SK-N-SH (cell line): ENCODE measurements around the gene RAB6B. TPM values are rescaled to one million over a fixed set of nuclear protein-coding genes. Genes with fewer than 3 reads are reported as not detected.

ENCODE experiments used
- CTCF ChIA-PET: fragments of 300-600, 350-600 bp; formaldehyde crosslinking; extraction: SDS; loops from one replicate; lab custom pipeline; 2021; lab: Yijun Ruan, JAX
- POLR2A ChIA-PET: fragments of 350-600 bp; sonication (Branson Sonifier 250); formaldehyde crosslinking; extraction: SDS; loops from one replicate; lab custom pipeline; 2020; ENCODE audit warnings: antibody characterized with exemption, inconsistent platforms; lab: Yijun Ruan, JAX
- DNase-seq: peaks from one replicate; pipeline ENCODE4 v3.0.0; 2012
- H2AFZ ChIP-seq: fragments of 200-600 bp; sonication (generic); 2 replicates; pipeline ENCODE4 v1.8.1; 2016; ENCODE audit warnings: antibody characterized with exemption, mild to moderate bottlenecking, low read depth
- H3F3A ChIP-seq: fragments of 200-600 bp; sonication (generic); replicated peaks from 2 replicates; pipeline ENCODE3; 2016; ENCODE audit warnings: antibody characterized with exemption, mild to moderate bottlenecking; ENCODE audit not compliant: insufficient read depth
- H3K27ac ChIP-seq, 2 experiments: fragments of 200-500 bp in 1 of 2; fragments of 200-600 bp in 1 of 2; sonication (Bioruptor generic) in 1 of 2; sonication (generic), shearing (Covaris generic) in 1 of 2; 2 replicates each; pipeline versions ENCODE4 v1.5.1 to v1.6.1; 2014 to 2016; ENCODE audit warnings: low read depth in 2 of 2, inconsistent platforms in 1 of 2, low read length in 1 of 2, mild to moderate bottlenecking in 1 of 2, mixed read lengths in 1 of 2
- H3K27me3 ChIP-seq: fragments of 200-600 bp; sonication (generic), shearing (Covaris generic); 2 replicates; pipeline ENCODE4 v1.6.1; 2016; ENCODE audit warnings: mixed run types; ENCODE audit not compliant: insufficient read depth
- H3K36me3 ChIP-seq, 2 experiments: fragments of 200-500 bp in 1 of 2; fragments of 200-600 bp in 1 of 2; sonication (Bioruptor generic) in 1 of 2; sonication (generic) in 1 of 2; replicated peaks in 1 of 2; 2 replicates each; pipeline versions ENCODE3 to v1.5.1; 2014 to 2016; ENCODE audit warnings: low read length in 1 of 2, mild to moderate bottlenecking in 1 of 2; ENCODE audit not compliant: insufficient read depth in 2 of 2, control insufficient read depth in 1 of 2
- H3K4me1 ChIP-seq, 2 experiments: fragments of 200-500 bp in 1 of 2; fragments of 200-600 bp in 1 of 2; sonication (Bioruptor generic) in 1 of 2; sonication (generic), shearing (Covaris generic) in 1 of 2; 2 replicates each; pipeline versions ENCODE4 v1.5.1 to v1.6.1; 2014 to 2016; ENCODE audit warnings: low read depth in 1 of 2, low read length in 1 of 2, mixed run types in 1 of 2; ENCODE audit not compliant: insufficient read depth in 2 of 2, control insufficient read depth in 1 of 2
- H3K4me2 ChIP-seq: fragments of 200-600 bp; sonication (generic), shearing (Covaris generic); 2 replicates; pipeline ENCODE4 v1.6.1; 2017; ENCODE audit warnings: mixed run types
- H3K4me3 ChIP-seq, 2 experiments: fragments of 200-500 bp in 1 of 2; fragments of 200-600 bp in 1 of 2; sonication (Bioruptor generic) in 1 of 2; sonication (generic), shearing (Covaris generic) in 1 of 2; 2 replicates each; pipeline versions ENCODE4 v1.5.1 to v1.8.1; 2014 to 2016; ENCODE audit warnings: low read depth in 2 of 2, inconsistent platforms in 1 of 2, low read length in 1 of 2, mild to moderate bottlenecking in 1 of 2, mixed read lengths in 1 of 2, moderate library complexity in 1 of 2
- H3K79me2 ChIP-seq: fragments of 200-600 bp; sonication (generic); 2 replicates; pipeline ENCODE4 v1.8.1; 2017; ENCODE audit warnings: mild to moderate bottlenecking; ENCODE audit not compliant: insufficient read depth
- H3K9ac ChIP-seq: fragments of 200-600 bp; sonication (generic); 2 replicates; pipeline ENCODE4 v1.6.1; 2017; ENCODE audit warnings: mixed run types
- H3K9me2 ChIP-seq: fragments of 200-600 bp; sonication (generic); 2 replicates; pipeline ENCODE4 v1.6.1; 2017; ENCODE audit warnings: mixed run types
- H3K9me3 ChIP-seq: fragments of 200-600 bp; sonication (generic); 2 replicates; pipeline ENCODE4 v1.6.1; 2017; ENCODE audit warnings: mixed run types, mild to moderate bottlenecking, moderate library complexity
- H4K20me1 ChIP-seq: fragments of 200-600 bp; sonication (generic); 2 replicates; pipeline ENCODE4 v1.6.1; 2017; ENCODE audit warnings: mild to moderate bottlenecking, mixed run types; ENCODE audit not compliant: insufficient read depth
- ELF1 ChIP-seq: IDR thresholded peaks from 2 replicates; pipeline ENCODE4 v1.4.0; 2012
- FOXJ3 ChIP-seq: sonication (generic); formaldehyde crosslinking; IDR thresholded peaks from 2 replicates; pipeline ENCODE4 v1.5.1; 2020; ENCODE audit warnings: mild to moderate bottlenecking, missing genetic modification reagents
- GATA2 ChIP-seq: sonication (generic); formaldehyde crosslinking; IDR thresholded peaks from 2 replicates; pipeline ENCODE4 v1.5.0; 2020; ENCODE audit warnings: mild to moderate bottlenecking, missing genetic modification reagents
- MEF2A ChIP-seq: IDR thresholded peaks from 2 replicates; pipeline ENCODE4 v1.4.0; 2012; ENCODE audit warnings: low read depth, borderline replicate concordance
- NFIC ChIP-seq: IDR thresholded peaks from 2 replicates; pipeline ENCODE4 v1.4.0; 2012; ENCODE audit warnings: borderline replicate concordance
- RFX5 ChIP-seq: IDR thresholded peaks from 2 replicates; pipeline ENCODE4 v1.6.1; 2012; ENCODE audit warnings: mild to moderate bottlenecking, improper control_type of control experiment, low read length
- RXRA ChIP-seq: IDR thresholded peaks from 2 replicates; pipeline ENCODE4 v1.4.0; 2012; ENCODE audit warnings: low read depth, mild to moderate bottlenecking, borderline replicate concordance
- SMC3 ChIP-seq: IDR thresholded peaks from 2 replicates; pipeline ENCODE4 v1.6.1; 2012; ENCODE audit warnings: low read depth, low read length, improper control_type of control experiment
- TAF1 ChIP-seq: IDR thresholded peaks from 2 replicates; pipeline ENCODE4 v1.6.1; 2012; ENCODE audit warnings: low read depth, mild to moderate bottlenecking, low read length, moderate library complexity, borderline replicate concordance
- TCF12 ChIP-seq: IDR thresholded peaks from 2 replicates; pipeline ENCODE4 v1.4.0; 2012
- TEAD4 ChIP-seq: IDR thresholded peaks from 2 replicates; pipeline ENCODE4 v1.4.0; 2012; ENCODE audit warnings: mild to moderate bottlenecking, borderline replicate concordance; ENCODE audit not compliant: insufficient read depth
- WGBS: methylation state at CpG from one replicate; pipeline ENCODE4 v1.1.6; 2017; ENCODE audit warnings: low lambda C conversion rate; 5-methylcytosine and 5-hydroxymethylcytosine counted together
- polyA plus RNA-seq, 3 experiments: library from polyadenylated mRNA; depleted of rRNA; stranded (reverse); fragments of >200 nt; gene quantifications; 2 replicates each; pipeline ENCODE4 v1.2.3, GENCODE V29; 2012
- TF ChIP-seq, protein P1 (sequence below): fragments of 150-350 bp; IDR thresholded peaks from 2 replicates; pipeline ENCODE4 v1.6.1; 2017; ENCODE audit warnings: antibody characterized with exemption, low read length, low read depth, borderline replicate concordance
- TF ChIP-seq, protein P2 (sequence below): IDR thresholded peaks from 2 replicates; pipeline ENCODE4 v1.4.0; 2012; ENCODE audit warnings: low read depth, borderline replicate concordance
- TF ChIP-seq, protein P3 (sequence below): IDR thresholded peaks from 2 replicates; pipeline ENCODE4 v1.4.0; 2012; ENCODE audit warnings: low read depth
- TF ChIP-seq, protein P4 (sequence below): fragments of 200-600 bp; sonication (generic); IDR thresholded peaks from 2 replicates; pipeline ENCODE4 v1.6.1; 2017; ENCODE audit warnings: antibody characterized with exemption, mild to moderate bottlenecking, moderate library complexity

The RAB6B gene
- polyA plus RNA-seq, 1 of the 3 experiments (the other 2 are of a cell fraction) = 9.3 TPM

GRCh38 chr3:133834621-133835417, 60.9 kb downstream of the RAB6B start:
- H3K9me3 ChIP-seq = no peaks in the 10 kb centered on the region
- no peaks in the 10 kb centered on the region for H4K20me1 ChIP-seq
- CTCF ChIA-PET = no interaction called here
- DNase-seq = no peak
- H3F3A ChIP-seq = no peaks in the 10 kb centered on the region
- no peak overlapping the region for H3K27ac ChIP-seq
- no peak overlapping the region for H2AFZ ChIP-seq
- no peaks in the 10 kb centered on the region for H3K4me1 ChIP-seq
- POLR2A ChIA-PET = no interaction called here
- no peak overlapping the region for H3K4me2 ChIP-seq
- H3K79me2 ChIP-seq = no peaks in the 10 kb centered on the region
- TF ChIP-seq, protein P1, sequence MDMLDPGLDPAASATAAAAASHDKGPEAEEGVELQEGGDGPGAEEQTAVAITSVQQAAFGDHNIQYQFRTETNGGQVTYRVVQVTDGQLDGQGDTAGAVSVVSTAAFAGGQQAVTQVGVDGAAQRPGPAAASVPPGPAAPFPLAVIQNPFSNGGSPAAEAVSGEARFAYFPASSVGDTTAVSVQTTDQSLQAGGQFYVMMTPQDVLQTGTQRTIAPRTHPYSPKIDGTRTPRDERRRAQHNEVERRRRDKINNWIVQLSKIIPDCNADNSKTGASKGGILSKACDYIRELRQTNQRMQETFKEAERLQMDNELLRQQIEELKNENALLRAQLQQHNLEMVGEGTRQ = no peak
- TF ChIP-seq, protein P2, sequence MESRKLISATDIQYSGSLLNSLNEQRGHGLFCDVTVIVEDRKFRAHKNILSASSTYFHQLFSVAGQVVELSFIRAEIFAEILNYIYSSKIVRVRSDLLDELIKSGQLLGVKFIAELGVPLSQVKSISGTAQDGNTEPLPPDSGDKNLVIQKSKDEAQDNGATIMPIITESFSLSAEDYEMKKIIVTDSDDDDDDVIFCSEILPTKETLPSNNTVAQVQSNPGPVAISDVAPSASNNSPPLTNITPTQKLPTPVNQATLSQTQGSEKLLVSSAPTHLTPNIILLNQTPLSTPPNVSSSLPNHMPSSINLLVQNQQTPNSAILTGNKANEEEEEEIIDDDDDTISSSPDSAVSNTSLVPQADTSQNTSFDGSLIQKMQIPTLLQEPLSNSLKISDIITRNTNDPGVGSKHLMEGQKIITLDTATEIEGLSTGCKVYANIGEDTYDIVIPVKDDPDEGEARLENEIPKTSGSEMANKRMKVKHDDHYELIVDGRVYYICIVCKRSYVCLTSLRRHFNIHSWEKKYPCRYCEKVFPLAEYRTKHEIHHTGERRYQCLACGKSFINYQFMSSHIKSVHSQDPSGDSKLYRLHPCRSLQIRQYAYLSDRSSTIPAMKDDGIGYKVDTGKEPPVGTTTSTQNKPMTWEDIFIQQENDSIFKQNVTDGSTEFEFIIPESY = no peak
- TF ChIP-seq FOXJ3 (CRISPR knock-in tag) = no peak
- TF ChIP-seq SMC3 = no peak
- no peak for TF ChIP-seq TEAD4
- no peaks in the 10 kb centered on the region for H3K9me2 ChIP-seq
- H3K9ac ChIP-seq = no peak overlapping the region
- 92% methylated on average over 14 of the region's 14 CpGs for WGBS
- no peaks in the 10 kb centered on the region for H3K36me3 ChIP-seq
- no peaks in the 10 kb centered on the region for H3K27me3 ChIP-seq
- no peak overlapping the region for H3K4me3 ChIP-seq

DNA sequence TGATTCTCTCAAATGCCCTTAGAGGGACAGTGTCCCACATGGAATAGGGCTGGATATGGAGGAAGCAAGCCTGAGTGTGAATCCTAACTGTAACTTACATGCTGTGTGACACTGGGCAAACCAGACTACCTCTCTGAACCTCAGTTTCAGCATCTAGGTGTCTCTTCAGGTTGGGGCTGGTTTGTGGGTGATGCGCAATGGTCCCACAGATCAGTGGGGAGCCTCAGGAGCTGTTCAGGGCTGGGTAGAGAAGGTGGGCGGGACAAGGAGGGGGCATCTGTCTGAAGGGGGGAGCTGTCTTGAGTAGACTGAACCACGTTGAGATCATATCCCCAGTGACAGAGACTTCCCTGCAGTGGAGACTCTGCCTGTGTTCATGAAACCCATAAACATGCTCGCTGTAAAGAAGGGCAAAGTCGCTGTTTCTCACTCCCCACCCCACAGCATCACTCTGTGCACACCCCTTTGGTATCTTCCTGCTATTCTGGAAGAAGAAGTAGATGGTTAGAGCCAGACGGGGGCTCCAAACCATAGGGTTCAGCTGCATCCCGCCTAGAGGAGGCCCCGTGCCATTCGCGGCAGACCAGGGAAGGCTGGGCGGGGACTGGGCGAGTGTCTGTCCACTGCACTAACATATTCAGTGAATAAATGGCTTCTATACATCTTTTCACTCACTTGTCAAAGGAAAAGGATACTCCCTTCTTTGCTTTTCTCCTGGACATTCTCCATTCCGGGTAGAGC, 61.6 kb downstream of the RAB6B start:
- Histone ChIP-seq H3F3A (no peaks in the 10 kb centered on the region), H3K4me1 (no peaks in the 10 kb centered on the region), H4K20me1 (no peaks in the 10 kb centered on the region), H2AFZ (no peak overlapping the region), H3K9ac (no peak overlapping the region), H3K4me3 (no peak overlapping the region), H3K4me2 (no peak overlapping the region), H3K27ac (no peak overlapping the region), H3K36me3 (no peaks in the 10 kb centered on the region), H3K9me2 (no peaks in the 10 kb centered on the region), H3K9me3 (no peaks in the 10 kb centered on the region), H3K27me3 (no peaks in the 10 kb centered on the region), H3K79me2 (no peaks in the 10 kb centered on the region)
- TF ChIP-seq, protein P3, sequence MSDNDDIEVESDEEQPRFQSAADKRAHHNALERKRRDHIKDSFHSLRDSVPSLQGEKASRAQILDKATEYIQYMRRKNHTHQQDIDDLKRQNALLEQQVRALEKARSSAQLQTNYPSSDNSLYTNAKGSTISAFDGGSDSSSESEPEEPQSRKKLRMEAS = no peak
- TF ChIP-seq GATA2 (CRISPR knock-in tag) = no peak
- no peak for TF ChIP-seq NFIC
- TF ChIP-seq, protein P2 = no peak
- no peak for TF ChIP-seq RFX5
- TF ChIP-seq MEF2A = no peak
- no peak for TF ChIP-seq ELF1
- TF ChIP-seq, protein P4, sequence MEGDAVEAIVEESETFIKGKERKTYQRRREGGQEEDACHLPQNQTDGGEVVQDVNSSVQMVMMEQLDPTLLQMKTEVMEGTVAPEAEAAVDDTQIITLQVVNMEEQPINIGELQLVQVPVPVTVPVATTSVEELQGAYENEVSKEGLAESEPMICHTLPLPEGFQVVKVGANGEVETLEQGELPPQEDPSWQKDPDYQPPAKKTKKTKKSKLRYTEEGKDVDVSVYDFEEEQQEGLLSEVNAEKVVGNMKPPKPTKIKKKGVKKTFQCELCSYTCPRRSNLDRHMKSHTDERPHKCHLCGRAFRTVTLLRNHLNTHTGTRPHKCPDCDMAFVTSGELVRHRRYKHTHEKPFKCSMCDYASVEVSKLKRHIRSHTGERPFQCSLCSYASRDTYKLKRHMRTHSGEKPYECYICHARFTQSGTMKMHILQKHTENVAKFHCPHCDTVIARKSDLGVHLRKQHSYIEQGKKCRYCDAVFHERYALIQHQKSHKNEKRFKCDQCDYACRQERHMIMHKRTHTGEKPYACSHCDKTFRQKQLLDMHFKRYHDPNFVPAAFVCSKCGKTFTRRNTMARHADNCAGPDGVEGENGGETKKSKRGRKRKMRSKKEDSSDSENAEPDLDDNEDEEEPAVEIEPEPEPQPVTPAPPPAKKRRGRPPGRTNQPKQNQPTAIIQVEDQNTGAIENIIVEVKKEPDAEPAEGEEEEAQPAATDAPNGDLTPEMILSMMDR = no peak
- no peak for TF ChIP-seq RXRA
- no peak for TF ChIP-seq TAF1
- no peak for TF ChIP-seq TCF12
- POLR2A ChIA-PET = no interaction called here
- no peak for DNase-seq
- CTCF ChIA-PET = interaction anchor here (1.9 kb wide), 1 partner anchor 379 kb away, joined by 6 read pairs; no protein-coding TSS in a partner anchor
- 84% methylated on average over 10 of the region's 13 CpGs for whole genome bisulfite sequencing
